Right cardiac atrium (tissue), 5 donors: ENCODE measurements around the gene COQ4. TPM values are rescaled to one million over a fixed set of nuclear protein-coding genes. Genes with fewer than 3 reads are reported as not detected.

Experiments
- ATAC-seq, 2 donors: fragments of 200-7000 bp; cut with Tn5 transposase; one replicate each; pipeline versions ENCODE4 v1.8.0 to v1.9.1; 2020; ENCODE audit warnings: moderate library complexity in 2 of 2, mild to moderate bottlenecking in 1 of 2
- DNase-seq, 3 donors: peaks; one replicate each; pipeline ENCODE4 v3.0.0-alpha.2; 2020
- H3K27ac ChIP-seq: one replicate; pipeline ENCODE4 v1.5.1; 2013; ENCODE audit warnings: mild to moderate bottlenecking, low read length, control low read depth, moderate library complexity
- H3K27me3 ChIP-seq: one replicate; pipeline ENCODE4 v1.6.1; 2013; ENCODE audit not compliant: control insufficient read depth, insufficient read depth
- H3K4me1 ChIP-seq: one replicate; pipeline ENCODE4 v1.6.1; 2013; ENCODE audit warnings: low read length; ENCODE audit not compliant: control insufficient read depth, insufficient read depth
- H3K4me3 ChIP-seq: one replicate; pipeline ENCODE4 v1.5.1; 2013; ENCODE audit warnings: low read length, control low read depth
- H3K9me3 ChIP-seq: one replicate; pipeline ENCODE4 v1.6.1; 2013; ENCODE audit warnings: low read length; ENCODE audit not compliant: control insufficient read depth
- WGBS: extraction: QIAGEN DNeasy Blood & Tissue Kit; methylation state at CpG from one replicate; pipeline ENCODE4 v1.1.7; 2013; 5-methylcytosine and 5-hydroxymethylcytosine counted together
- intact Hi-C, 4 donors: fragments of 100-400 bp; cut with DNase I; formaldehyde crosslinking; loops; one replicate each; pipeline versions ENCODE4 v1.11.0 to v1.14.0; 2022 to 2023
- polyA plus RNA-seq: library from polyadenylated mRNA; stranded (reverse); fragments of 200-250 nt; gene quantifications from one replicate; pipeline ENCODE4 v1.2.3, GENCODE V29; 2013
- total RNA-seq, 4 donors: library from RNA; stranded (reverse); fragmentation: NEBNext Ultra II Directional; extraction: Animal tissue kit (Norgen Biotek cat#: 25700); gene quantifications; one replicate each; pipeline ENCODE4 v1.2.1, GENCODE V29; 2021
- donor health status: healthy with polysubstance abuse.
- donor health status: DM: no; HTN: yes; CAD: no.
- donor health status: DM: no; HTN: no; CAD: no.
- donor health status: DM: no; HTN: yes; CAD: no; lungs with severe emphysema.
- donor health status: DM: yes; HTN: yes; CAD: no.

COQ4 gene
- total and polyA plus RNA-seq, 5 donors: 26.5 to 41.8 (median 28.0) TPM

GRCh38 chr9:128342971-128343680 lies 20.5 kb downstream of the COQ4 start:
- ATAC-seq (no peak), DNase-seq (no peak)
- Histone ChIP-seq H3K27me3 (no peaks in the 10 kb centered on the region), H3K4me1 (no peaks in the 10 kb centered on the region), H3K9me3 (no peaks in the 10 kb centered on the region), H3K27ac (no peak overlapping the region), H3K4me3 (no peak overlapping the region)
- WGBS: 96% methylated on average over 8 of the region's 8 CpGs
- intact Hi-C loops: no loop called here

- Histone ChIP-seq H3K9me3 (no peaks in the 10 kb centered on the region), H3K4me1 (no peaks in the 10 kb centered on the region), H3K4me3 (no peak overlapping the region), H3K27me3 (no peaks in the 10 kb centered on the region), H3K27ac (no peak overlapping the region)
- DNase-seq (no peak), ATAC-seq (no peak)
- intact Hi-C loops: no loop called here
- WGBS: 95% methylated on average over 4 of the region's 4 CpGs
Observed at GRCh38 chr9:128343855-128344254, 21.2 kb downstream of the COQ4 start.

GRCh38 chr9:128344931-128345605 lies 22.4 kb downstream of the COQ4 start:
- Histone ChIP-seq H3K4me1 (no peaks in the 10 kb centered on the region), H3K27ac (no peak overlapping the region), H3K9me3 (no peaks in the 10 kb centered on the region), H3K4me3 (no peak overlapping the region), H3K27me3 (no peaks in the 10 kb centered on the region)
- WGBS: 95% methylated on average over 28 of the region's 28 CpGs
- intact Hi-C loops: no loop called here
- ATAC-seq (no peak), DNase-seq (no peak)

GRCh38 chr9:128349125-128349524 lies 26.5 kb downstream of the COQ4 start:
- DNase-seq (no peak), ATAC-seq (no peak)
- Histone ChIP-seq H3K27me3 (no peaks in the 10 kb centered on the region), H3K9me3 (no peaks in the 10 kb centered on the region), H3K4me3 (no peak overlapping the region), H3K27ac (no peak overlapping the region), H3K4me1 (no peaks in the 10 kb centered on the region)
- intact Hi-C loops: no loop called here
- WGBS: 86% methylated on average over 2 of the region's 2 CpGs

GRCh38 chr9:128349772-128350171 lies 27.1 kb downstream of the COQ4 start:
- Histone ChIP-seq H3K4me1 (no peaks in the 10 kb centered on the region), H3K27me3 (no peaks in the 10 kb centered on the region), H3K4me3 (no peak overlapping the region), H3K9me3 (no peaks in the 10 kb centered on the region), H3K27ac (no peak overlapping the region)
- intact Hi-C loops: no loop called here
- ATAC-seq: no peak
- WGBS: 90% methylated on average over 6 of the region's 6 CpGs
- DNase-seq: no peak

GRCh38 chr9:128355451-128355850 lies 32.8 kb downstream of the COQ4 start:
- WGBS: 94% methylated on average over 19 of the region's 19 CpGs
- no peak for ATAC-seq
- intact Hi-C loops: loop anchor here in 1 of 4 donors (5.0 kb wide), 1 partner anchor 57 kb away; no protein-coding TSS in a partner anchor
- Histone ChIP-seq H3K27me3 (no peaks in the 10 kb centered on the region), H3K27ac (no peak overlapping the region), H3K4me1 (no peaks in the 10 kb centered on the region), H3K4me3 (no peak overlapping the region), H3K9me3 (no peaks in the 10 kb centered on the region)
- no peak for DNase-seq

- no peak overlapping the region for H3K27ac ChIP-seq
- intact Hi-C loops: loop anchor here in 1 of 4 donors (5.0 kb wide), 1 partner anchor 54 kb away; no protein-coding TSS in a partner anchor
- H3K4me1 ChIP-seq: no peaks in the 10 kb centered on the region
- no peaks in the 10 kb centered on the region for H3K9me3 ChIP-seq
- no peak for DNase-seq
- 70% methylated on average over 8 of the region's 8 CpGs for WGBS
- no peak overlapping the region for H3K4me3 ChIP-seq
- H3K27me3 ChIP-seq: no peaks in the 10 kb centered on the region
- ATAC-seq: no peak
Observed at GRCh38 chr9:128358090-128358489, 35.5 kb downstream of the COQ4 start.

- H3K27me3 ChIP-seq: no peaks in the 10 kb centered on the region
- DNase-seq (no peak), ATAC-seq (no peak)
- no peak overlapping the region for H3K27ac ChIP-seq
- H3K9me3 ChIP-seq: no peaks in the 10 kb centered on the region
- no peaks in the 10 kb centered on the region for H3K4me1 ChIP-seq
- H3K4me3 ChIP-seq: no peak overlapping the region
- intact Hi-C loops: loop anchor here in 1 of 4 donors (5.0 kb wide), 1 partner anchor 53 kb away; no protein-coding TSS in a partner anchor
- 88% methylated on average over 4 of the region's 4 CpGs for WGBS
Observed at GRCh38 chr9:128358861-128359260, 36.2 kb downstream of the COQ4 start.

GRCh38 chr9:128360826-128361225 lies 38.2 kb downstream of the COQ4 start:
- DNase-seq: no peak
- H3K9me3 ChIP-seq: no peaks in the 10 kb centered on the region
- no peaks in the 10 kb centered on the region for H3K27me3 ChIP-seq
- ATAC-seq: no peak
- intact Hi-C loops: loop anchor here in 2 of 4 donors (10.0 kb wide), 1 partner anchor 54 kb away; no protein-coding TSS in a partner anchor
- 55% methylated on average over 2 of the region's 2 CpGs for WGBS
- H3K4me1 ChIP-seq: no peaks in the 10 kb centered on the region
- H3K4me3 ChIP-seq: no peak overlapping the region
- H3K27ac ChIP-seq: no peak overlapping the region

- intact Hi-C loops: loop anchor here in 2 of 4 donors (10.0 kb wide), 1 partner anchor 53 kb away; no protein-coding TSS in a partner anchor
- DNase-seq: peak in 1 of 3 donors; percentile 27
- no peaks in the 10 kb centered on the region for H3K9me3 ChIP-seq
- no peaks in the 10 kb centered on the region for H3K27me3 ChIP-seq
- H3K27ac ChIP-seq: peak overlapping the region; percentile 34
- H3K4me1 ChIP-seq: no peaks in the 10 kb centered on the region
- peak; percentile 37 to 38 for ATAC-seq
- 52% methylated on average over 14 of the region's 14 CpGs for WGBS
- H3K4me3 ChIP-seq: no peak overlapping the region
Observed at GRCh38 chr9:128361296-128361985, 38.8 kb downstream of the COQ4 start.
